Ovary (tissue), 9 donors: Measurements from ENCODE around the gene CT47C1. TPM values are rescaled to one million over a fixed set of nuclear protein-coding genes. Genes with fewer than 3 reads are reported as not detected.

Experiments
- DNase-seq, 5 donors: peaks; one replicate each; pipeline ENCODE4 v3.0.0-alpha.2; 2019 to 2020
- H3K27ac ChIP-seq, 2 donors: fragments of 200-600 bp; one replicate each; pipeline versions ENCODE4 v1.5.1 to v1.8.0; 2019 to 2022
- H3K27me3 ChIP-seq: fragments of 200-600 bp; one replicate; pipeline ENCODE4 v1.8.0; 2022
- H3K36me3 ChIP-seq: fragments of 200-600 bp; sonication (generic); one replicate; pipeline ENCODE4 v1.5.1; 2019
- H3K4me1 ChIP-seq: one replicate; pipeline ENCODE4 v1.8.1; 2013; ENCODE audit warnings: mild to moderate bottlenecking, moderate library complexity; ENCODE audit not compliant: insufficient read depth
- H3K4me3 ChIP-seq: fragments of 200-600 bp; sonication (generic); one replicate; pipeline ENCODE4 v1.5.1; 2017
- H3K9me3 ChIP-seq, 2 donors: fragments of 200-600 bp in 1 of 2; sonication (generic) in 1 of 2; one replicate each; pipeline versions ENCODE4 v1.5.1 to v1.8.1; 2013 to 2019; ENCODE audit warnings: mild to moderate bottlenecking in 1 of 2, moderate library complexity in 1 of 2
- CTCF ChIP-seq, 3 donors: fragments of 450-650 bp in 2 of 3; fragments of 200-600 bp in 1 of 3; IDR thresholded peaks; one replicate each; pipeline versions ENCODE4 v1.5.1 to v1.8.0; 2016 to 2022; ENCODE audit warnings: antibody characterized with exemption in 3 of 3, mild to moderate bottlenecking in 1 of 3
- EP300 ChIP-seq: sonication (generic); formaldehyde crosslinking; IDR thresholded peaks from one replicate; pipeline ENCODE4 v1.6.1; 2017; ENCODE audit warnings: antibody characterized with exemption
- POLR2A ChIP-seq: fragments of 450-650 bp; IDR thresholded peaks from one replicate; pipeline ENCODE4 v1.6.1; 2017; ENCODE audit warnings: antibody characterized with exemption, mild to moderate bottlenecking, moderate library complexity
- WGBS, 3 donors: extraction: QIAGEN DNeasy Blood & Tissue Kit in 1 of 3; methylation state at CpG; one replicate each; pipeline versions ENCODE4 v1.1.5 to v1.1.7; 2013 to 2017; 5-methylcytosine and 5-hydroxymethylcytosine counted together
- intact Hi-C, 4 donors: fragments of 100-400 bp; cut with DNase I; formaldehyde crosslinking; loops; one replicate each; pipeline versions ENCODE4 v1.11.0 to v1.15.1; 2022 to 2023
- polyA plus RNA-seq, 2 donors: library from polyadenylated mRNA; stranded (reverse); fragments of 200-250 nt in 1 of 2; fragments of 350-450 nt in 1 of 2; fragmentation: Illumina TruSeq in 1 of 2; extraction: RNeasy Lipid Tissue Mini Kit (QIAGEN cat#74804) in 1 of 2; gene quantifications; one replicate each; pipeline ENCODE4 v1.2.3, GENCODE V29; 2013 to 2014
- total RNA-seq, 7 donors: library from RNA; depleted of rRNA in 2 of 7; stranded (reverse); fragments of >200 nt in 2 of 7; fragmentation: NEBNext Ultra II Directional in 3 of 7; extraction: Animal tissue kit (Norgen Biotek cat#: 25700) in 3 of 7; gene quantifications; one replicate each; pipeline versions ENCODE4 v1.1.0 to v1.2.4, GENCODE V29; 2016 to 2023
- donor health status: DM: no; HTN: no; CAD: no; lungs with moderate emphysema.
- donor health status: DM: no; HTN: no; CAD: no.
- donor health status: Bipolar disorder and iron deficiency.
- donor health status: DM: yes; HTN: yes; CAD: no.
- donor health status: DM: no; HTN: no; CAD: no.
- donor health status: DM: yes; HTN: yes; CAD: no.

Gene CT47C1
- total and polyA plus RNA-seq, 9 donors: not detected

GRCh38 chrX:119071381-119071780 lies 1.4 kb upstream of the CT47C1 start:
- no peaks in the 10 kb centered on the region for H3K9me3 ChIP-seq
- H3K4me1 ChIP-seq: no peaks in the 10 kb centered on the region
- H3K36me3 ChIP-seq: no peaks in the 10 kb centered on the region
- DNase-seq: no peak
- WGBS, 3 donors: 53 to 60% (median 56%) methylated on average over 2 of the region's 2 CpGs
- intact Hi-C loops: no loop called here
- no peak for TF ChIP-seq POLR2A
- no peak for TF ChIP-seq CTCF (IDR thresholded peaks at IDR 0.05)
- no peak for TF ChIP-seq EP300
- H3K27ac ChIP-seq: no peak overlapping the region
- no peaks in the 10 kb centered on the region for H3K27me3 ChIP-seq
- no peak overlapping the region for H3K4me3 ChIP-seq

- no peaks in the 10 kb centered on the region for H3K27me3 ChIP-seq
- H3K9me3 ChIP-seq: no peaks in the 10 kb centered on the region
- TF ChIP-seq EP300 (no peak), POLR2A (no peak), CTCF (IDR thresholded peaks at IDR 0.05) (no peak)
- no peak overlapping the region for H3K4me3 ChIP-seq
- no peaks in the 10 kb centered on the region for H3K36me3 ChIP-seq
- H3K27ac ChIP-seq: no peak overlapping the region
- no peak for DNase-seq
- WGBS, 3 donors: 90 to 91% (median 91%) methylated on average over 42 to 43 of the region's 43 CpGs
- no peaks in the 10 kb centered on the region for H3K4me1 ChIP-seq
- intact Hi-C loops: no loop called here
Observed at GRCh38 chrX:119073200-119073905, 560 bp downstream of the CT47C1 start.

- no peak for DNase-seq
- Histone ChIP-seq H3K27ac (no peak overlapping the region), H3K4me3 (no peak overlapping the region), H3K4me1 (no peaks in the 10 kb centered on the region), H3K27me3 (no peaks in the 10 kb centered on the region), H3K36me3 (no peaks in the 10 kb centered on the region), H3K9me3 (no peaks in the 10 kb centered on the region)
- WGBS, 3 donors: 86 to 93% (median 89%) methylated on average over 19 of the region's 19 CpGs
- TF ChIP-seq POLR2A: no peak
- no peak for TF ChIP-seq CTCF (IDR thresholded peaks at IDR 0.05)
- no peak for TF ChIP-seq EP300
- intact Hi-C loops: no loop called here
Observed at GRCh38 chrX:119073911-119074310, 1.1 kb downstream of the CT47C1 start.

GRCh38 chrX:119075270-119076025 lies 2.7 kb downstream of the CT47C1 start:
- 72 to 76% (median 76%) methylated on average over 3 of the region's 3 CpGs for WGBS, 3 donors
- Histone ChIP-seq H3K27me3 (no peaks in the 10 kb centered on the region), H3K36me3 (no peaks in the 10 kb centered on the region), H3K9me3 (no peaks in the 10 kb centered on the region), H3K4me1 (no peaks in the 10 kb centered on the region), H3K4me3 (no peak overlapping the region), H3K27ac (no peak overlapping the region)
- DNase-seq: no peak
- TF ChIP-seq EP300 (no peak), POLR2A (no peak), CTCF (IDR thresholded peaks at IDR 0.05) (no peak)
- intact Hi-C loops: no loop called here
